PC-3 (cell line): Measurements from ENCODE around the gene STX11. TPM values are rescaled to one million over a fixed set of nuclear protein-coding genes. Genes with fewer than 3 reads are reported as not detected.
"Not testable (repeated sequence)": the region's sequence is repeated elsewhere in the genome, so short reads cannot be mapped to it uniquely, and the experiment has no call there.

Experiments
- ATAC-seq: fragments of 200-7000 bp; cut with Tn5 transposase; 2 replicates; pipeline ENCODE4 v1.9.1; 2020; ENCODE audit warnings: mild to moderate bottlenecking, moderate library complexity
- BruUV-seq: library from RNA; stranded (reverse); fragments of 400-500 nt; replicated peaks from 2 replicates; lab custom pipeline; 2021; lab: Mats Ljungman, UMichigan
- CTCF ChIA-PET: fragments of 300-600 bp; sonication (Branson Sonifier 250); formaldehyde crosslinking; loops from one replicate; lab custom pipeline; 2022; ENCODE audit warnings: antibody characterized with exemption; lab: Charles Lee
- POLR2A ChIA-PET: fragments of 300-600 bp; sonication (Branson Sonifier 250); formaldehyde crosslinking; loops from one replicate; lab custom pipeline; 2022; ENCODE audit warnings: antibody characterized with exemption; ENCODE audit not compliant: unreplicated experiment; lab: Charles Lee
- DNase-seq: peaks from one replicate; pipeline ENCODE4 v3.0.0-alpha.2; 2015
- H2AFZ ChIP-seq: fragments of 300-600 bp; sonication (generic); 2 replicates; pipeline ENCODE4 v1.6.0; 2016; ENCODE audit warnings: antibody characterized with exemption, low read length
- H3F3A ChIP-seq: fragments of 300-600 bp; sonication (generic); one replicate; pipeline ENCODE4 v1.6.0; 2017; ENCODE audit warnings: antibody characterized with exemption, low read length, control low read depth, mild to moderate bottlenecking; ENCODE audit not compliant: unreplicated experiment
- H3K27ac ChIP-seq: fragments of 300-600 bp; sonication (generic); 2 replicates; pipeline ENCODE4 v1.5.1; 2016; ENCODE audit warnings: mild to moderate bottlenecking, low read length
- H3K27me3 ChIP-seq: fragments of 300-600 bp; sonication (generic); 2 replicates; pipeline ENCODE4 v1.6.1; 2016; ENCODE audit warnings: low read length, mixed read lengths
- H3K36me3 ChIP-seq: fragments of 300-600 bp; sonication (generic); 2 replicates; pipeline ENCODE4 v1.6.1; 2016; ENCODE audit warnings: low read depth, mixed run types, low read length, mixed read lengths
- H3K4me1 ChIP-seq: fragments of 300-600 bp; sonication (generic); 2 replicates; pipeline ENCODE4 v1.5.1; 2016; ENCODE audit warnings: low read length; ENCODE audit not compliant: insufficient read depth
- H3K4me2 ChIP-seq: fragments of 300-600 bp; sonication (generic); 2 replicates; pipeline ENCODE4 v1.6.0; 2016; ENCODE audit warnings: low read length
- H3K4me3 ChIP-seq: fragments of 300-600 bp; sonication (generic); 2 replicates; pipeline ENCODE4 v1.5.1; 2016; ENCODE audit warnings: mild to moderate bottlenecking, low read length, mixed read lengths
- H3K79me2 ChIP-seq: fragments of 300-600 bp; sonication (generic); 2 replicates; pipeline ENCODE4 v1.6.1; 2017; ENCODE audit warnings: low read length, mixed read lengths
- H3K9ac ChIP-seq: fragments of 300-600 bp; sonication (generic); 2 replicates; pipeline ENCODE4 v1.6.0; 2016; ENCODE audit warnings: mild to moderate bottlenecking, low read length
- H3K9me2 ChIP-seq: fragments of 300-600 bp; sonication (generic); replicated peaks from 2 replicates; pipeline ENCODE4 v1.6.1; 2016; ENCODE audit warnings: mixed run types, low read length, mixed read lengths
- H3K9me3 ChIP-seq: fragments of 300-600 bp; sonication (generic); 2 replicates; pipeline ENCODE4 v1.6.1; 2016; ENCODE audit warnings: low read length, mixed read lengths
- H4K20me1 ChIP-seq: fragments of 300-600 bp; sonication (generic); 2 replicates; pipeline ENCODE4 v1.6.1; 2016; ENCODE audit warnings: low read length, mixed read lengths
- EZH2 ChIP-seq: fragments of 300-600 bp; sonication (generic); IDR thresholded peaks from one replicate; pipeline ENCODE4 v1.6.1; 2017; ENCODE audit warnings: antibody characterized with exemption, mild to moderate bottlenecking, low read length; ENCODE audit not compliant: unreplicated experiment
- EZH2phosphoT487 ChIP-seq: fragments of 300-600 bp; sonication (generic); IDR thresholded peaks from 2 replicates; pipeline ENCODE4 v1.6.1; 2018; ENCODE audit warnings: mild to moderate bottlenecking, antibody characterized with exemption, low read length, borderline replicate concordance
- intact Hi-C: fragments of 100-400 bp; cut with micrococcal nuclease; formaldehyde crosslinking; loops from 2 replicates; pipeline ENCODE4 v1.9.0; 2023
- total RNA-seq: library from RNA; depleted of rRNA; stranded (reverse); fragments of >200 nt; gene quantifications from 2 replicates; pipeline ENCODE4 v1.2.3, GENCODE V29; 2014
- TF ChIP-seq, protein P1 (sequence below): fragments of 300-600 bp; sonication (generic); conservative IDR thresholded peaks from 2 replicates; pipeline ENCODE4 v1.5.1; 2017; ENCODE audit warnings: antibody characterized with exemption, low read depth, mild to moderate bottlenecking, low read length

The STX11 gene
- total RNA-seq, 1 experiment from 2014 or later, result 1.5 TPM

DNA sequence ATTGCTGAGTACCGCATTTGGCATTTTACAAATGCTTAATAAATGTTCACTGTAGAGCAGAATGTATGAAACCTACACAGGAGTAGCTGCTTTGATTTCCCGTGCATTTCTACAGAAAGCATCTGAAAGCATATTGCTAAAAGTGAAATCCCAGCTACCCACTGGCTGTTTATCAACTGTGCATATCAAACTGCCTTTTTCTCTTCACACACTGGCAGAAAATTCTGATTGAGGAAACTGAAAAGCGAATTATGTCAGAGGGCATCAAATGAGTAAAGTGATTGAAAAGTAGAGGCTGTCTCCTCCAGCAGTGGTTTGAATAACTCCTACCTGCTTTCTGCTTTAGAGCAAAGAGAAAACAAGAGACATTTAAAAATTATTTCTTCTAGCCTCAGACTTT is 28.0 kb downstream of the STX11 start:
- Histone ChIP-seq H3K9me2 (no peaks in the 10 kb centered on the region), H2AFZ (no peak overlapping the region), H4K20me1 (no peaks in the 10 kb centered on the region), H3K4me3 (no peak overlapping the region), H3K9ac (no peak overlapping the region), H3K4me2 (no peak overlapping the region), H3K9me3 (no peaks in the 10 kb centered on the region), H3K27me3 (no peaks in the 10 kb centered on the region), H3K27ac (no peak overlapping the region), H3K79me2 (no peaks in the 10 kb centered on the region), H3K36me3 (no peaks in the 10 kb centered on the region), H3K4me1 (no peaks in the 10 kb centered on the region), H3F3A (no peaks in the 10 kb centered on the region)
- ChIA-PET POLR2A (no interaction called here), CTCF (no interaction called here)
- intact Hi-C loops, result no loop called here
- no peak for DNase-seq
- ATAC-seq, result no peak
- BruUV-seq, result no TSS peak
- TF ChIP-seq, protein P1, sequence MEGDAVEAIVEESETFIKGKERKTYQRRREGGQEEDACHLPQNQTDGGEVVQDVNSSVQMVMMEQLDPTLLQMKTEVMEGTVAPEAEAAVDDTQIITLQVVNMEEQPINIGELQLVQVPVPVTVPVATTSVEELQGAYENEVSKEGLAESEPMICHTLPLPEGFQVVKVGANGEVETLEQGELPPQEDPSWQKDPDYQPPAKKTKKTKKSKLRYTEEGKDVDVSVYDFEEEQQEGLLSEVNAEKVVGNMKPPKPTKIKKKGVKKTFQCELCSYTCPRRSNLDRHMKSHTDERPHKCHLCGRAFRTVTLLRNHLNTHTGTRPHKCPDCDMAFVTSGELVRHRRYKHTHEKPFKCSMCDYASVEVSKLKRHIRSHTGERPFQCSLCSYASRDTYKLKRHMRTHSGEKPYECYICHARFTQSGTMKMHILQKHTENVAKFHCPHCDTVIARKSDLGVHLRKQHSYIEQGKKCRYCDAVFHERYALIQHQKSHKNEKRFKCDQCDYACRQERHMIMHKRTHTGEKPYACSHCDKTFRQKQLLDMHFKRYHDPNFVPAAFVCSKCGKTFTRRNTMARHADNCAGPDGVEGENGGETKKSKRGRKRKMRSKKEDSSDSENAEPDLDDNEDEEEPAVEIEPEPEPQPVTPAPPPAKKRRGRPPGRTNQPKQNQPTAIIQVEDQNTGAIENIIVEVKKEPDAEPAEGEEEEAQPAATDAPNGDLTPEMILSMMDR, result no peak
- TF ChIP-seq EZH2phosphoT487, result no peak
- TF ChIP-seq EZH2, result no peak

DNA sequence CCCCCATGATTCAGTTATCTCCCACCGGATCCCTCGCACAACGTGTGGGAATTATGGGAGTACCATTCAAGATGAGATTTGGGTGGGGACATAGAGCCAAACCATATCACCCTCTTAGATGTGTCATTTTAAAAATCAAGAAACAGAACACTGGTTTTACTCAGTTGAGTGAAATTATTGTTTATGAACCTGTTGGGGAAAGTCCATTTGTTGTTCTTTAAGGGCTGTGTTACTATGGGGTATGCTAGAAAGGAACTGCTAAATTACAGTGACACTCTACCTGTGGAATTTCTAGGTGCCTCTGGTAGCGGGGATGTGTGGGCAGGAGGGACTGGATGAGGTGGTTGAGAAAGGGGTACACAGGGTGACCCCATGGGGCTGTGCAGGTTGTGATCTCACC is 28.9 kb downstream of the STX11 start:
- H3K36me3 ChIP-seq, result no peaks in the 10 kb centered on the region
- POLR2A ChIA-PET, result no interaction called here
- no peaks in the 10 kb centered on the region for H3K9me3 ChIP-seq
- no peaks in the 10 kb centered on the region for H3F3A ChIP-seq
- TF ChIP-seq, protein P1, result no peak
- no peak for TF ChIP-seq EZH2phosphoT487
- no peak overlapping the region for H3K4me3 ChIP-seq
- no peak overlapping the region for H2AFZ ChIP-seq
- intact Hi-C loops, result no loop called here
- no peaks in the 10 kb centered on the region for H4K20me1 ChIP-seq
- H3K27me3 ChIP-seq, result no peaks in the 10 kb centered on the region
- ATAC-seq (no peak), DNase-seq (no peak)
- CTCF ChIA-PET, result no interaction called here
- no peaks in the 10 kb centered on the region for H3K4me1 ChIP-seq
- no peak overlapping the region for H3K4me2 ChIP-seq
- no peak overlapping the region for H3K27ac ChIP-seq
- no peaks in the 10 kb centered on the region for H3K9me2 ChIP-seq
- BruUV-seq, result no TSS peak
- H3K9ac ChIP-seq, result no peak overlapping the region
- H3K79me2 ChIP-seq, result no peaks in the 10 kb centered on the region

DNA sequence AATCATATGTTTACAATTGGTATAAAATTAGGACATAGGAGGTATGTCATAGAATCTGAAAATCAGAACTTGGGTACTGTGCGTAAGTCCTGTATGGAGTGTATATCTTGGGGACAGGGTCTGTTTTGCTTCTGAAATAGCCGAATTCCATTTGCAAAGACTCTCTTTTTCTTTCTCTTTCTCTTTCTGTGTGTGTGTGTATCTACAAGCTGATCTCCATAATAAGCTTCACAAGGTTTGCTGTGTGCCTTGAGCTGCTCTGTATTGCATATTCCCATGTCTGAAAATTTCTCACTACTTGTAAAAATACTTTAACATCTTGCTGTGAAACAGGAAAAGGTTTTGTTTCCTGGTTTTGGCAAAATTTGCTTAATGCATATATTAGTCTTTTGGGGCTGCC is 29.5 kb downstream of the STX11 start:
- Histone ChIP-seq H3K4me3 (no peak overlapping the region), H2AFZ (no peak overlapping the region), H3K9ac (no peak overlapping the region), H3K27ac (no peak overlapping the region), H3K9me3 (no peaks in the 10 kb centered on the region), H3F3A (no peaks in the 10 kb centered on the region), H4K20me1 (no peaks in the 10 kb centered on the region), H3K4me2 (no peak overlapping the region), H3K4me1 (no peaks in the 10 kb centered on the region), H3K36me3 (no peaks in the 10 kb centered on the region), H3K79me2 (no peaks in the 10 kb centered on the region), H3K27me3 (no peaks in the 10 kb centered on the region), H3K9me2 (no peaks in the 10 kb centered on the region)
- BruUV-seq, result no TSS peak
- POLR2A ChIA-PET, result no interaction called here
- intact Hi-C loops, result no loop called here
- no peak for TF ChIP-seq EZH2phosphoT487
- TF ChIP-seq, protein P1, result no peak
- ATAC-seq, result no peak
- DNase-seq, result no peak
- CTCF ChIA-PET, result no interaction called here

DNA sequence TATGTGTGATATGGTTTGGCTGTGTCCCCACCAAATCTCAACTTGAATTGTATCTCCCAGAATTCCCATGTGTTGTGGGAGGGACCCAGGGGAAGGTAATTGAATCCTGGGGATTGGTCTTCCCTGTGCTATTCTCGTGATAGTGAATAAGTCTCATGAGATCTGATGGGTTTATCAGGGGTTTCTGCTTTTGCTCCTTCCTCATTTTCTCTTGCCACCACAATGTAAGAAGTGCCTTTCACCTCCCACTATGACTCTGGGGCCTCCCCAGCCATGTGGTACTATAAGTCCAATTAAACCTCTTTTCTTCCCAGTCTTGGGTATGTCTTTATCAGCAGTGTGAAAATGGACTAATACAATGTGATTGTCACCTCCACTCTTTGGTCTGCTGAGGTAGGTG is 30.0 kb downstream of the STX11 start:
- H3K4me3 ChIP-seq, intact Hi-C loops, CTCF ChIA-PET, H2AFZ ChIP-seq, H3K27me3 ChIP-seq, ATAC-seq, H3F3A ChIP-seq, H3K79me2 ChIP-seq, DNase-seq, H3K27ac ChIP-seq, H3K9me2 ChIP-seq, H3K9ac ChIP-seq, POLR2A ChIA-PET, H3K4me1 ChIP-seq, H3K4me2 ChIP-seq, H3K9me3 ChIP-seq, H3K36me3 ChIP-seq, BruUV-seq, H4K20me1 ChIP-seq: not testable (repeated sequence)
